Mesodermal cell (in vitro differentiated cells): Measurements from ENCODE around the gene KRTAP10-6.
"Not testable (repeated sequence)": the region's sequence is repeated elsewhere in the genome, so short reads cannot be mapped to it uniquely, and the experiment has no call there.

Experiments used
- H3K27ac ChIP-seq: 2 replicates; pipeline ENCODE4 v1.7.0; 2013; ENCODE audit warnings: mild to moderate bottlenecking, low read depth, low read length, moderate library complexity; ENCODE audit not compliant: severe bottlenecking
- H3K36me3 ChIP-seq: 2 replicates; pipeline ENCODE4 v1.7.1; 2013; ENCODE audit warnings: mild to moderate bottlenecking, low read length, moderate library complexity; ENCODE audit not compliant: control insufficient read depth, insufficient read depth
- H3K4me1 ChIP-seq: one replicate; pipeline ENCODE4 v1.7.1; 2013; ENCODE audit warnings: mild to moderate bottlenecking, low read length; ENCODE audit not compliant: insufficient read depth, control insufficient read depth, poor library complexity, severe bottlenecking
- H3K4me3 ChIP-seq: 2 replicates; pipeline ENCODE4 v1.7.0; 2013; ENCODE audit warnings: low read length, control low read depth, mild to moderate bottlenecking; ENCODE audit not compliant: insufficient read depth, poor library complexity, severe bottlenecking; ENCODE audit errors: extremely low read depth
- H3K9me3 ChIP-seq: 2 replicates; pipeline ENCODE4 v1.7.1; 2013; ENCODE audit warnings: mild to moderate bottlenecking, low read length, moderate library complexity; ENCODE audit not compliant: control insufficient read depth
- WGBS, 2 experiments: methylation state at CpG; one replicate each; pipeline ENCODE4 v1.1.5; 2013; ENCODE audit warnings: missing lambda C conversion rate in 2 of 2; ENCODE audit not compliant: insufficient coverage in 2 of 2; 5-methylcytosine and 5-hydroxymethylcytosine counted together

KRTAP10-6 gene

DNA sequence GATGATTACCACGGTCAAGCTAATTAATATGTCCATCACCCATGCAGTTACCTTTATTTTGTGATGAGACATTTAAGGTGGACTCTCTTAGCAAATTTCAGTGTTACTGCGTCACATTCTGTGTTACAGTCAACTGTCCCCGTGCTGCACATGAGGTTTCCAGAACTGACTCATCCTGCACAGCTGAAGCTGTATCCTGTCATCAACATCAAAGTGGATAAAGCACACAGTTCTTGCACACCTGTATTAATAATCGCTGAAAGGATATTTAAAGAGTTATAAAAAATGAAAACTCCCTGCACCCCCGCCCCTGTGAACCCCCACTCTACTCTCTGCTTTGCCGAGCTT, 8.5 kb downstream of the KRTAP10-6 start:
- 80 to 87% methylated on average over 2 to 3 of the region's 6 CpGs for WGBS, 2 experiments
- Histone ChIP-seq H3K4me1 (no peaks in the 10 kb centered on the region), H3K36me3 (no peaks in the 10 kb centered on the region), H3K9me3 (no peaks in the 10 kb centered on the region), H3K4me3 (no peak overlapping the region), H3K27ac (no peak overlapping the region)

DNA sequence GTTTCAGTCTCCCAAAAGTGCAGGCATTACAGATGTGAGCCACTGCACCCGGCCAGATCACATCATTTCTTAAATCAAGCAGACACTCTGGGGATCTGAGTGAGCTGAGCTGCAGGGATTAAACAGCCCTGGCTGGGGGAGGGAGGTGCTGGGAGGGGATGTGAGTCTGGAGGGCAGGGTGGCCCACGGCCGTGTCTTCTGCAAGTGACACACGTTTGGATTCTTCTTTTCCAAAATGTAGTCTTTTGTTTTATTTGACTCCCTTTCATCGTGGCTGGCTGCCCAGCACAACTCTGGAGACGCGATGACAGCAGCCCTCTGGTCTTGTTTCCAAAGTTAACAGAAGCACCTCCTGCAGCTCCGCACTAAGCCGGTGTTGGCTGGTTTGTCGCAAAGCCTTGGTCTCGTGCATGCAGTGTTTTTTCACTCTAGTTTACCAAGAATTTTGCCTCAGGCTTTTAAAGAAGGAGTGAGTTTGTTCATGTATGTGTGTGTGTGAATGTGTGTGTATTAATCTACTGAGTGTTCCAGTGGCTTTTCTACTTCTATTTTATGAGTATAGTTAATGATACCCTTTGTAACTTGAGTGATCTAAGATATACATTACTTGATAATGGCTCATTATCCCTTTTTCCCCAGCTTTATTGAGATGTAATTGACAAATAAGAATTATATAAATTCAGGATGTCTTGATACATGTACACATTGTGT, 9.1 kb downstream of the KRTAP10-6 start:
- Histone ChIP-seq H3K36me3 (no peaks in the 10 kb centered on the region), H3K27ac (no peak overlapping the region), H3K4me3 (no peak overlapping the region), H3K4me1 (no peaks in the 10 kb centered on the region), H3K9me3 (no peaks in the 10 kb centered on the region)
- 64 to 69% methylated on average over 10 to 11 of the region's 11 CpGs for WGBS, 2 experiments

DNA sequence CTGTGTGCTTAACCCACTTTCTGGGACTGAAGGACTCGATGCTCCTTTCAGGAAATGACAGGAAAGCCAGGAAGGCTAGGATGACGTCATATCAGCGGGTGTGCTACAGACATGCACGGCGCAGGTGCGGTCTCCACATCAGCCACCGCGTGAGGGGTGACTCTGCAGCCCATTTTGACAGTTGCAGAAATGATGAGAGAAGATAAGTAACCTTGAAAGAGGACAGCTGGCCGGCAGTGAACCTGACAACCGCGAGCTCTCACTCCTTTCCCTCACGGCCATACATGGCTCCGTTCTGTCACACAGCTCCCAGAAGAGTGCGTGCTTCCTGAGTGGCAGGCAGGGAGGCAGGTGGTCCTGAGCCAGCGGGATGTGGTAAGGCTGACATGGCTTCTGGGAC, 10.2 kb downstream of the KRTAP10-6 start:
- H3K4me3 ChIP-seq = no peak overlapping the region
- no peaks in the 10 kb centered on the region for H3K4me1 ChIP-seq
- no peaks in the 10 kb centered on the region for H3K36me3 ChIP-seq
- H3K9me3 ChIP-seq = peaks cover 5% of the 10 kb centered on the region
- H3K27ac ChIP-seq = no peak overlapping the region
- 80 to 95% methylated on average over 13 to 14 of the region's 15 CpGs for WGBS, 2 experiments

DNA sequence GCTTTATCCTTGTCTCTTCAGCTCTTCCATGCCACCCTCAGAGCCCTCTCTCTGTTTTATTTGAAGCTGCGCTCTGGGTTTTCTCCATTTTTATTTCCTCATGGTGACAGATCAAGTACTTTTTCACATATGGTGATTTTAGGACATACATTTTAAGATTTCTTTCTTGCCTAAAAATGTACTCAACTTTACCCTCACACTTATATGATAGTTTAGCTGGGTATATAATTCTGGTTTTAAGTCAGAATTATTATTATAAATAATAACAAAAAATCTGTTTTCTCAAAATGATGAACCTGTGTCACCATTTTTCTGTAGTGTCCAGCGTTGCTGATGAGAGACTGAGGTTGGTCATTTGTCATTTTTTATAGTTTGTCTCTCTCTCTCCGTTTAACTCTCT, 11.1 kb downstream of the KRTAP10-6 start:
- Histone ChIP-seq H3K27ac (no peak overlapping the region), H3K36me3 (no peaks in the 10 kb centered on the region), H3K4me3 (no peak overlapping the region), H3K4me1 (no peaks in the 10 kb centered on the region), H3K9me3 (peaks cover 8% of the 10 kb centered on the region)
- no CpG with 5 or more reads among the region's 3 CpGs for WGBS, 2 experiments

DNA sequence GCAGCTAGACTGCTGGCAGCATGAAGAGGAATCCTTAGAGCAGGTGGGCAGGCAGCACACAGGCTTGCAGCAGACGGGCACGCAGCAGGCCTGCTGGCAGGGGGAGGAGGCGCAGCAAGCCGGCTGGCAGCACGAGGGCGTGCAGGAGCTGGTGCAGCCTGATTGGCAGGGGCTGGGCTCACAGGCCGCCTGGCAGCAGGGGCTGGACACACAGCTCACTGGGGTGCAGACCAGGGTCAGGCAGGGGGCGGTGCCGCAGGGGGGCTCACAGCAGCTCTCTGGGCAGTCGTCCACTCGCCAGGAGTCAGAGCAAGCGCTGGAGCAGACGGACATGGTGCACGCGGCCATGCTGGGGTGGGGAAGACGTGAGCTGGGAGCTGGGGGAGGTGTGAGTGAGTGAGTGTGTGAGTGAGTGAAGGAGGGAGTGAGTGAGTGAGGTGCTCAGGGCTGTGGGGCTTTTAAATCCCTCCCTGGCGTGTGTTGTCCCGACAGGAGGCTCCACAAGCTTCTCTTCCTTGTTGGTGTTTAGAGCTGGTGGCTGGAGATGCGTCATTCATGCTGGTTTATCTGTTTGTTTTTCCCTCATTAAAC, 12.0 kb downstream of the KRTAP10-6 start, which contains the start of gene KRTAP10-5:
Gene KRTAP10-5 (minus strand): TSS at position 374 of the 591 bp plus-strand sequence. CDS start 26 bp downstream, at position 348.
- not testable (repeated sequence) for H3K36me3 ChIP-seq, H3K4me1 ChIP-seq, H3K27ac ChIP-seq, H3K9me3 ChIP-seq, H3K4me3 ChIP-seq
- WGBS, 2 experiments = 81 to 88% methylated on average over 9 to 14 of the region's 19 CpGs

DNA sequence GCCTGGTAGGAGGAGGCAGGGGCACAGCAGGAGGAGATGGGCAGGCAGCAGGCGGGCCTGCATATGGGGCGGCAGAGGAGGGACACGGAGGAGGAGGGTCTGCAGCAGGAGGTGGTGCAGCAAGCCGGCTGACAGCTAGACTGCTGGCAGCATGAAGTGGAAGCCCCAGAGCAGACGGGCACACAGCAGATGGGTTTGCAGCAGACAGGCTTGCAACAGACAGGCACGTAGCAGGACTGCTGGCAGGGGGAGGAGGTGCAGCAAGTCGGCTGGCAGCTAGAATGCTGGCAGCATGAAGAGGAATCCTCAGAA, 12.5 kb downstream of the KRTAP10-6 start:
- Histone ChIP-seq H3K9me3 (peaks cover 8% of the 10 kb centered on the region), H3K4me1 (no peaks in the 10 kb centered on the region), H3K36me3 (no peaks in the 10 kb centered on the region), H3K27ac (no peak overlapping the region), H3K4me3 (no peak overlapping the region)
- WGBS, 2 experiments = 78 to 89% methylated on average over 7 of the region's 7 CpGs

DNA sequence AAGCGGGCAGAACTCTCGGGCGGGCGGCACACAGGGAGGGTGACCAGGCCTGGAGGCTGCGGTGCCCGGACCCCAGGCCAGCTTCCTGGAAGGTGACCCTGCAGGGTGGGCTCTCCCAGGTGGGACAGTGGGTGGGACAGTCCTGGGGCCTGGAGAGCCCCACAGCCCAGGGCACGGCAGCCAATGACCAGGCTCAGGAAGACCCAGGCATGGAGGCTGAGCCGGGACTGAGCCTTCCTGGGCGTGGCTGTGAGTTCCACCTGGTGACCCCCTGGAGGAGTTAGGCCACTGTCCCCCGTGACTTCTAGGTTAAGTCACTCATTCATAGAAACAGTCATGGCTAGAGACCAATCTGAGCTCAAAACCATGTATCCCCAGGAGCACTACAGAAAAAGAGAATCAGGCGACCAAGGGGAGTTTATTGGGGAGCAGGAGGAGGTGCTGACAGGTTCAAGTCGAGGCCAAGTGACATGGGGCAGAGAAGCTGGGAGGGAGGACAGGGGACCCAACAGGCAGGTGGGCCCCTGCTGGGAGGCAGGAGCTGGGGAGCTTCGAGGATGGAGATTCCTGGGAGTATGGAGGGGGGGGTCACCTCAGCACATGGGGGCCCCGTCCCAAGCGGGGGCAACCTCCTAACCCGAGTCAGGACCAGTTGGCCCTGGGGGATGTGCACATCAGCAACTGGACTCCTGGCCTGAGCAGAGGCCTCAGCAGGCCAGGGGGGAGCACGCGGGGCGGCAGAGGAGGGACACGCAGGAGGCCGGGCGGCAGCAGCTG, 13.1 kb downstream of the KRTAP10-6 start:
- H3K4me3 ChIP-seq = no peak overlapping the region
- H3K36me3 ChIP-seq = no peaks in the 10 kb centered on the region
- H3K27ac ChIP-seq = no peak overlapping the region
- H3K9me3 ChIP-seq = peaks cover 8% of the 10 kb centered on the region
- H3K4me1 ChIP-seq = no peaks in the 10 kb centered on the region
- 83 to 87% methylated on average over 7 to 15 of the region's 22 CpGs for WGBS, 2 experiments

DNA sequence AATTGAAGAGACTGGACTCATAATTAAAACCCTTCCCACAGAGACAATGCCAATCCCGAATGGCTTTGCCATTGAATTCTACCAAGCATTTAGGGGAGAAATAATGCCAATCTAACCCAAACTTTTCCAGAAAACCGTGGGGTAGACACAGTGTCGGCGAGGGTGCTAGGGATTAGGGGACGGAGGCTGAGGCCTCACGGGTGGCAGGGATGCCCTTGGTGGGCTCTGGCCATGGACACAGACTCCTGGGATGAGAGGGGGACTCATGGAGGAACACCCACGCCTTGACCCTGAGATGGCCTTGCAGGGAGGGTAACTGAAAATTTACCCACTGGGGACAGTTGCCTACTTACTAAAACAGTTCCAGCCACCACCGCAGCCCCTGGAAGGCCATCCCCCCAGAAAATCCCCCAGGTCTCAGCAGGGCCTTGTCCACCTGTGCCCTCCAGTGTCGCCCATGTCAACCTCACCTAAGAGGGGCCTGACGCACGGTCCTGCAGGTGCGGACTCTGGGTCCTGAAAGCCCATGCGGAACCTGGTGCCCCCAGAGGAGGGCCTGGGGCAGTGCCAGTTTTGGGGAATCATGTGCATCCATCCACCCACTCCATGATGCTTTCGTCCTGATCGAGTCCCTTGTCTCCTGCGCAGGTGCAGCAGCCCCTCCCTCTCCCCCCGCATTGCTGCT, 13.8 kb downstream of the KRTAP10-6 start:
- Histone ChIP-seq H3K36me3 (no peaks in the 10 kb centered on the region), H3K27ac (no peak overlapping the region), H3K4me1 (no peaks in the 10 kb centered on the region), H3K4me3 (no peak overlapping the region), H3K9me3 (peaks cover 8% of the 10 kb centered on the region)
- WGBS, 2 experiments = 90 to 92% methylated on average over 12 to 15 of the region's 17 CpGs

DNA sequence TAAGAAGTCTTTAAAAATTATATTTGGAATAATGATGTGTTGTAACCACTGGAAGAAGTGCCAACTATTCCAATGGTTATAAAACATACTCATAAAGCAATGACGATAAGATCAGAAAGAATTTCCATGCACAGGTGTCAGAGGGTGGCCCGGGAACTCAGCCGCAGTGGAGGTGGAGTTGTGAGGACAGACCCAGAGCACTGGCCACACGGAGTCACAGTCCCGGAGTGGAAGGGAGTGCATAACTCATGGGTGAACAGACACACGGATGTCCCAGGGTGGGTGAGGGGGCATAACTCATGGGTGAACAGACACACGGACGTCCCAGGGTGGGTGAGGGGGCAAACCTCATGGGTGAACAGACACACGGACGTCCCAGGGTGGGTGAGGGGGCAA, 16.3 kb downstream of the KRTAP10-6 start:
- Histone ChIP-seq H3K36me3 (no peaks in the 10 kb centered on the region), H3K9me3 (peaks cover 18% of the 10 kb centered on the region), H3K4me1 (peaks cover 4% of the 10 kb centered on the region), H3K27ac (no peak overlapping the region), H3K4me3 (no peak overlapping the region)
- WGBS, 2 experiments = 86 to 94% methylated on average over 6 of the region's 10 CpGs

DNA sequence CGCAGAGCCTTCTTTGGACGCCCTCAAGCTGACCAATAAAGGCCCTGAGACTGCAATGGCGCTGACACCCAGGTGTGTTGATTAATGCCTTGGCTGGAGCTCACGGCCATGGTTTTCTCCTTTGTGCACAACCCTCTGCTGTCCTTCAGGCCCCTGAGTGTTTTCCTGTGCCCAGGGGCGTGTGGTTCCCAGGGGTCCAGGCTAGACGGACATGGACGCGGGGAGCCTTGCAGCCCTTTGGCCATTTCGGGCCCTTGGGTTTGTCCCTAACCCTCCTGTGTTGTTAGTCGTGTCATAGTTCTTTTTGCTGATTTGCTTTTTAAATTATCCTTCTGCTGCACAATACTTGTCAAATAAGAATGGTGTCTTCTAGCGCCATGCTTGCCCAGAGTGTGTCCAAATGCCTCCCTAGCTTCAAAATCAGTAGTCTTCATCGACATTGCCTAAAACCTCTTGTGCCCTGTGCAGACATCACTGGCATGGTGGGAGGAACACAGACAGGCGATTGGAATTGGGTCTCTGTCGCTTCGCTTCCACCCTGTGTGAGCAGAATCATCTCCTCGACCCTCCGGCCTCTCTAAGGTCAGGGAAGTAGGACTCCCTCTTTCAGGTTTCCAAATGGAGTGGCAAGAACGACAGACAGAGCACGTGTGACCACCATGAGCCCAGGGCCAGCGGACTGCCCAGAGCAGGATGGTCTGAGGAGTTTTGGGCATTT, 16.8 kb downstream of the KRTAP10-6 start:
- Histone ChIP-seq H3K27ac (no peak overlapping the region), H3K4me3 (no peak overlapping the region), H3K9me3 (peaks cover 23% of the 10 kb centered on the region), H3K36me3 (no peaks in the 10 kb centered on the region), H3K4me1 (peaks cover 4% of the 10 kb centered on the region)
- 91 to 96% methylated on average over 19 to 20 of the region's 20 CpGs for WGBS, 2 experiments
